GM12892 (cell line): ENCODE data around the gene AKT3.
"Not testable (repeated sequence)": the region's sequence is repeated elsewhere in the genome, so short reads cannot be mapped to it uniquely, and the experiment has no call there.

ENCODE experiments used
- DNase-seq: peaks from one replicate; pipeline ENCODE4 v3.0.0; 2011; ENCODE audit not compliant: insufficient read length
- FAIRE-seq: peaks from 2 replicates; lab custom pipeline; 2011; peaks lifted over from hg19 to GRCh38; lab: Jason Lieb, UNC
- POLR2A ChIP-seq: IDR thresholded peaks from 2 replicates; pipeline ENCODE4 v1.6.1; 2011; ENCODE audit warnings: low read depth, low read length, control low read depth
- POLR2AphosphoS5 ChIP-seq: IDR thresholded peaks from 2 replicates; pipeline ENCODE4 v1.6.1; 2011; ENCODE audit warnings: low read depth, low read length, control low read depth
- TAF1 ChIP-seq: IDR thresholded peaks from 2 replicates; pipeline ENCODE4 v1.6.1; 2011; ENCODE audit warnings: low read depth, mild to moderate bottlenecking, control low read depth, low read length, borderline replicate concordance

The AKT3 gene

GRCh38 chr1:243834130-243834529 lies 15.9 kb downstream of the AKT3 start:
- FAIRE-seq (no peak), DNase-seq (no peak)
- TF ChIP-seq TAF1: no peak
- no peak for TF ChIP-seq POLR2A
- TF ChIP-seq POLR2AphosphoS5: no peak

- FAIRE-seq: no peak
- no peak for TF ChIP-seq POLR2AphosphoS5
- no peak for TF ChIP-seq POLR2A
- no peak for TF ChIP-seq TAF1
- no peak for DNase-seq
Measured at GRCh38 chr1:243831463-243831862, 18.6 kb downstream of the AKT3 start.

- TF ChIP-seq POLR2A (no peak), POLR2AphosphoS5 (no peak)
- FAIRE-seq (no peak), DNase-seq (no peak)
Measured at GRCh38 chr1:243827206-243827605, 22.8 kb downstream of the AKT3 start.

- not testable (repeated sequence) for DNase-seq, FAIRE-seq
Measured at GRCh38 chr1:243824907-243825306, 25.1 kb downstream of the AKT3 start.

- DNase-seq: no peak
- no peak for FAIRE-seq
- TF ChIP-seq POLR2AphosphoS5: no peak
- no peak for TF ChIP-seq POLR2A
- TF ChIP-seq TAF1: no peak
Measured at GRCh38 chr1:243821177-243821680, 28.8 kb downstream of the AKT3 start.

- no peak for TF ChIP-seq TAF1
- no peak for DNase-seq
- FAIRE-seq: no peak
Measured at GRCh38 chr1:243819438-243819839, 30.6 kb downstream of the AKT3 start.

- DNase-seq (no peak), FAIRE-seq (no peak)
- no peak for TF ChIP-seq TAF1
- no peak for TF ChIP-seq POLR2AphosphoS5
- TF ChIP-seq POLR2A: no peak
Measured at GRCh38 chr1:243818978-243819377, 31.1 kb downstream of the AKT3 start.

- TF ChIP-seq TAF1: no peak
- TF ChIP-seq POLR2A: no peak
- no peak for TF ChIP-seq POLR2AphosphoS5
- no peak for FAIRE-seq
- no peak for DNase-seq
Measured at GRCh38 chr1:243814718-243815117, 35.3 kb downstream of the AKT3 start.

- FAIRE-seq: not testable (repeated sequence)
Measured at GRCh38 chr1:243807346-243807745, 42.7 kb downstream of the AKT3 start.

GRCh38 chr1:243806310-243806709 lies 43.7 kb downstream of the AKT3 start:
- FAIRE-seq (no peak), DNase-seq (no peak)
- no peak for TF ChIP-seq POLR2AphosphoS5
- TF ChIP-seq TAF1: no peak
- TF ChIP-seq POLR2A: no peak

More at GRCh38 chr1:243807346-243807745, 42.7 kb downstream of the AKT3 start:
- not testable (repeated sequence) for DNase-seq

- DNase-seq: no peak
- FAIRE-seq: no peak
Measured at GRCh38 chr1:243802736-243803135, 47.3 kb downstream of the AKT3 start.

GRCh38 chr1:243801378-243801777 lies 48.7 kb downstream of the AKT3 start:
- no peak for TF ChIP-seq POLR2AphosphoS5
- no peak for TF ChIP-seq TAF1
- no peak for TF ChIP-seq POLR2A
- DNase-seq: no peak
- FAIRE-seq: no peak

More at GRCh38 chr1:243802736-243803135, 47.3 kb downstream of the AKT3 start:
- TF ChIP-seq POLR2A (no peak), TAF1 (no peak), POLR2AphosphoS5 (no peak)

- FAIRE-seq: no peak
Measured at GRCh38 chr1:243799908-243800307, 50.1 kb downstream of the AKT3 start.

More at GRCh38 chr1:243799908-243800307, 50.1 kb downstream of the AKT3 start:
- TF ChIP-seq POLR2A: no peak
- no peak for TF ChIP-seq POLR2AphosphoS5
- TF ChIP-seq TAF1: no peak
- DNase-seq: no peak
